Uterus (tissue), 2 donors: ENCODE measurements around the gene UBA52.

Source experiments
- CTCF ChIP-seq, 4 experiments: fragments of 200-600 bp in 2 of 4; fragments of 450-650 bp in 2 of 4; sonication (generic) in 2 of 4; IDR thresholded peaks; one replicate each; pipeline ENCODE4 v1.5.1; 2016 to 2019; ENCODE audit warnings: antibody characterized with exemption in 4 of 4, mild to moderate bottlenecking in 2 of 4, moderate library complexity in 1 of 4
- POLR2A ChIP-seq, 2 donors: fragments of 450-650 bp; IDR thresholded peaks; one replicate each; pipeline ENCODE4 v1.6.1; 2016; ENCODE audit warnings: antibody characterized with exemption in 2 of 2, mild to moderate bottlenecking in 1 of 2, moderate library complexity in 1 of 2

- TF ChIP-seq POLR2A (IDR thresholded peaks at IDR 0.05) (no peak), CTCF (IDR thresholded peaks at IDR 0.05) (no peak)
These were observed 38.6 kb upstream of the UBA52 start for GRCh38 chr19:18533058-18533457.
